GM18498 (cell line): ENCODE results near the gene LCN6.
"Not testable (repeated sequence)": the region's sequence is repeated elsewhere in the genome, so short reads cannot be mapped to it uniquely, and the experiment has no call there.

Experiments used
- ATAC-seq: cut with Tn5 transposase; IDR thresholded peaks from one replicate; pipeline ENCODE4 v1.9.1; 2021; ENCODE audit warnings: mild to moderate bottlenecking, moderate library complexity; ENCODE audit not compliant: unreplicated experiment

The LCN6 gene

GRCh38 chr9:136748201-136748600, at the start of gene LCN6:
Gene LCN6, minus strand, starts transcription at chr9:136748525. Its CDS starts 42 bp downstream, at chr9:136748483.
- no peak for ATAC-seq

GRCh38 chr9:136796775-136797347, 48.5 kb upstream of the LCN6 start:
- not testable (repeated sequence) for ATAC-seq

GRCh38 chr9:136796238-136796774, 48.0 kb upstream of the LCN6 start, which contains the start of gene CCDC183:
Gene CCDC183, plus strand, starts transcription at chr9:136796338. Its CDS starts 60 bp downstream, at chr9:136796398.
- no peak for ATAC-seq

GRCh38 chr9:136795000-136795348, 46.6 kb upstream of the LCN6 start:
- no peak for ATAC-seq

- ATAC-seq: no peak
Measured at GRCh38 chr9:136794281-136794999, 46.1 kb upstream of the LCN6 start.

- ATAC-seq: no peak
Measured at GRCh38 chr9:136793086-136793946, 45.0 kb upstream of the LCN6 start.

GRCh38 chr9:136792321-136793085, 44.2 kb upstream of the LCN6 start:
- no peak for ATAC-seq

GRCh38 chr9:136791516-136792276, 43.4 kb upstream of the LCN6 start:
- ATAC-seq: peak; percentile 6

- ATAC-seq: peak; percentile 87
Measured at GRCh38 chr9:136790640-136791515, 42.6 kb upstream of the LCN6 start, which contains the start of gene TMEM141. Gene TMEM141, plus strand, starts transcription at chr9:136791344. Its CDS starts 27 bp downstream, at chr9:136791371.

- no peak for ATAC-seq
Measured at GRCh38 chr9:136789523-136789937, 41.2 kb upstream of the LCN6 start.

- ATAC-seq: not testable (repeated sequence)
Measured at GRCh38 chr9:136788644-136789522, 40.6 kb upstream of the LCN6 start.

- no peak for ATAC-seq
Measured at GRCh38 chr9:136787690-136788400, 39.5 kb upstream of the LCN6 start.

GRCh38 chr9:136786983-136787382, 38.7 kb upstream of the LCN6 start:
- ATAC-seq: not testable (repeated sequence)

- ATAC-seq: no peak
Measured at GRCh38 chr9:136786451-136786850, 38.1 kb upstream of the LCN6 start.

GRCh38 chr9:136785565-136786355, 37.4 kb upstream of the LCN6 start:
- not testable (repeated sequence) for ATAC-seq

- no peak for ATAC-seq
Measured at GRCh38 chr9:136784997-136785361, 36.7 kb upstream of the LCN6 start.
